Hindlimb muscle (tissue), 1 donor: ENCODE data around the gene UTP11. TPM values are rescaled to one million over a fixed set of nuclear protein-coding genes. Genes with fewer than 3 reads are reported as not detected.

ENCODE experiments used
- DNase-seq: peaks from one replicate; pipeline ENCODE4 v3.0.0-alpha.2; 2013
- polyA plus RNA-seq: library from polyadenylated mRNA; unstranded; fragments of 120-200 nt; gene quantifications from one replicate; pipeline ENCODE4 v1.2.1, GENCODE V29; 2013; ENCODE audit not compliant: insufficient read length

Gene UTP11
- polyA plus RNA-seq, 1 donor: 85.8 TPM

DNA sequence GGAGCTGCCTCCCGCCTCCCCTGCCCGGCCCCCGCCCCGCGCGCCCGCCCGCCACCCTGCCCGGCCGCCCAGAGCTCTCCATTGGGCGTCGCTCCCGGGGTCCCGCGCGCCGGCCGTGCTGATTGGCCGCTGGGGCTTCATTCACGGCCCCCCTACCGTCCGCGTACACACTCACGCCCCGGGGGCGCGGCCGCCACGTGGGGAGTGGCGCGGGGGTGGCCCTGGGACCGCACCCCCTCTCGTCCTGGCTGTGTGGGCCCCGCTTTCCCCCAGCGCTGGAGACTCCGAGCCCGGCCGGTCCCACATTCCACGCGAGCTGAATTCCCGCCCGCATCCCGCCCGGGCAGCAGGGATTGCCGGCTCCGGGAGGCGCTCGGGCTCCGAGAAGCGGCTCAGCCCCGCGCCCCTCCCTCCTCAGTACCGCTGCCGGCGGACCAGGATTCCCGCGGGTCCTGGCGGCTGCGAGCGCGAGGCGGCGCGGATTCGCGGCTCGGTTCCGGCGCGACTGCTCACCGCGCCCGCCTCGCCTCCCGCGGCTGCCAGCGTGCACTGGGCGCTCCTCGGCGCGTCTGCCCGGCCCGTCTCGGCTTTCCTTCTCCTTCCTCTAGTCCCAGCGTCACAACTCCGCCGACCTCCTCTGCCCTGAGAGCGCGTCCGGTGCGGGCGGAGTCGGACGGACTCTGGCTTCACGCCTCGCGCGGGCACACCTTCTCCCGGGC lies 34.5 kb downstream of the UTP11 start:
- peak; percentile 88 for DNase-seq

GRCh38 chr1:38047603-38048141 lies 35.1 kb downstream of the UTP11 start:
- no peak for DNase-seq

GRCh38 chr1:38050397-38051078 lies 38.0 kb downstream of the UTP11 start:
- no peak for DNase-seq

GRCh38 chr1:38051079-38051543 lies 38.6 kb downstream of the UTP11 start:
- no peak for DNase-seq

- DNase-seq: no peak
These were observed 40.3 kb downstream of the UTP11 start for GRCh38 chr1:38052750-38053415.

- no peak for DNase-seq
These were observed 41.0 kb downstream of the UTP11 start for GRCh38 chr1:38053416-38054091.

GRCh38 chr1:38055398-38055797 lies 42.9 kb downstream of the UTP11 start:
- DNase-seq: no peak

DNA sequence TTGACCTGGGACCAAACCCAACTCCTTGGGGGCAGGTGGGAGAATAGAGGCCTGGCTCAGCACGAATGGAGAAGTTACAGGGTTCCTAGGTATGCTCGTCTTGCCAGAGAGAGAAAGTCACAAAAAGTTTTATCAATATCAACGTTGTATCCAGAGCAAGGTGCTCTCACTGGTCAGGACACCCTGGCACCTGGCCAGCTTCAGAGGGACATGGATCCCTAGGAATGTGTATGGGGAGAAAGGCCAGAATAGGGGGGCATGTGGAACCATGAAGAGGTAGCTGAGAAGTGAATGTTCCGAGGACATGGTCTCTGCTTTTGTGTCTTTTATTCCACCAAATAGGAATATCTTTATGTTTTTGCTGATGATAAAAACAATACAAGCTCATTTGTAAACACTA lies 43.4 kb downstream of the UTP11 start:
- no peak for DNase-seq

GRCh38 chr1:38059635-38060250 lies 47.2 kb downstream of the UTP11 start:
- DNase-seq: no peak

DNA sequence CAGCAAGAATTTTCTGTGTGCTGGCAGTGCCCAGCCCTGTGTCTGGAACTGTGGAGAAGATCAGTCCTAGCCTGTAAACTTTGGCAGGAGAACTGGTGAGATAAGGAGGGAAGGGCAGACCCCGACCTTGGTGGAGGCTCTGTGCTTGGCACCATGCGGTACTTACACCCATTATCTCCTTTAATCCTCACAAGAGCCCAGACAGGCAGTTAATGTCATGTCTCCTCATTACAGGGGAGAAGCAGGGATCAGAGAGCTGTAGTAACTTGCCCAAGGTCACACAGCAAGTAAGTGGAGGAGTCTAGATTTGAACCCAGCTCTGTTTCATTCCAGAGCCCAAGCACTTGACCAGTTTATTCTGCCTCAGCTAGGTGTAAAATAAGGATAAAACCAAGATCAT lies 48.0 kb downstream of the UTP11 start:
- no peak for DNase-seq

DNA sequence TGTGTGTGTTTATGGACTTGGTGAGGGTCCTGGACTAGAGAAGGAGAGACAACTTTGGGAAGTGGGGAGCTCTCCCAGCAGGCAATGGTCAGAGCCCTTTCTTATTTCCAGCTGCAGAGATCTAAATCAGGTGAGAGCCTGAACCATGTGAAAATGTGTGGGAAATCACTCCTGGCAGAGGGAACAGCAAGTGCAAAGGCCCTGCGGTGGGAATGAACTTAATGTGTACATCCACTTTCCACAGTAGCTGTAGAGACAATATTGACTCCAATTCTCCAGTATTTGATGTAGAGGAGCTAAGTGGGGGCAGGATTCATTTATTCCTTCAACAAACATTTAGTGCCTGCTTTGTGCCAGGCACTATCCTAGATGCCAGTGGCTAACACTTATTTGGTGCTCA lies 48.8 kb downstream of the UTP11 start:
- DNase-seq: no peak

GRCh38 chr1:38061883-38062328 lies 49.4 kb downstream of the UTP11 start:
- DNase-seq: no peak

DNA sequence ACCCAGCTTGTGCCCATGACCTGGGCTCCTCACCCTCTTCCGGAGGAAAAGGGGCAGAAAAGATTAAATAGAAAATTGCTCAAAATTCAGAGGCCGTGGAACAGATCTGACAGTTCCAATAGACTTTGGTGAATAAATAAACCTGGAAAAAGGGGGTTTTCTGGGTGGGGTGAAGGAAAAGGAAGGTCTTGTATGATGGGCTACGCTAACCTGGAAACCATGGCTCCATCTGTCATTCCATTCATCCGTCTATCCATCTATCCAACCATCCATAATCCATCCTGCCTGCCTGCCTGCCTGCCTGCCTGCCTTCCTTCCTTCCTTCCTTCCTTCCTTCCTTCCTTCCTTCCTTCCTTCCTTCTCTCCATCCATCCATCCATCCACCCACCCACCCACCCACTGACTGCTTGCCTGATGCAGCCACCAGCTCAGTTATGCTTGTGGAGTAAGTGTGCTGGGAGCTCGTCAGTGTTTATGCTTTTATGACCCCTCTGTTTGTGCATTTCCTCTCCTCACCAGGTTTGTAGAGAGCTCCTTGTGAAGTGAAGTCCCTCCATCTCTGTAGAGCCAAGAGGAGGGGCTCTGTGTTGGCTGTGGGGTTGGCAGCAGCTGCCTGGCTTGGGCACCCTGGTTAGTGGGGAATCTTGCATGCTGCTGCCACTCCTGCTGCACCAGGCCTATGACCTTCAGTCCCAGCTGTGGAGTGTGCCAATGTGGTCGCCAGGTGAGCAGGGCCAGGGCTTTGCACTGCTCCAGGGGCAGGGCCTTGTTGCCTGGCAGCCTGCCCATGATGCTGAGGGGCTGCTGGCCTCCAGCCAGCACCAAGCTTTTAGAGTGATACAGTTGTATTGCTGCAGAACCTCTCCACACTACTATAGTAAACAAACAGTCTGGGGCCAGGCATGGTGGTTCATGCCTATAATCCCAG lies 50.1 kb downstream of the UTP11 start:
- no peak for DNase-seq

- DNase-seq: no peak
These were observed 51.1 kb downstream of the UTP11 start for GRCh38 chr1:38063616-38064015.

DNA sequence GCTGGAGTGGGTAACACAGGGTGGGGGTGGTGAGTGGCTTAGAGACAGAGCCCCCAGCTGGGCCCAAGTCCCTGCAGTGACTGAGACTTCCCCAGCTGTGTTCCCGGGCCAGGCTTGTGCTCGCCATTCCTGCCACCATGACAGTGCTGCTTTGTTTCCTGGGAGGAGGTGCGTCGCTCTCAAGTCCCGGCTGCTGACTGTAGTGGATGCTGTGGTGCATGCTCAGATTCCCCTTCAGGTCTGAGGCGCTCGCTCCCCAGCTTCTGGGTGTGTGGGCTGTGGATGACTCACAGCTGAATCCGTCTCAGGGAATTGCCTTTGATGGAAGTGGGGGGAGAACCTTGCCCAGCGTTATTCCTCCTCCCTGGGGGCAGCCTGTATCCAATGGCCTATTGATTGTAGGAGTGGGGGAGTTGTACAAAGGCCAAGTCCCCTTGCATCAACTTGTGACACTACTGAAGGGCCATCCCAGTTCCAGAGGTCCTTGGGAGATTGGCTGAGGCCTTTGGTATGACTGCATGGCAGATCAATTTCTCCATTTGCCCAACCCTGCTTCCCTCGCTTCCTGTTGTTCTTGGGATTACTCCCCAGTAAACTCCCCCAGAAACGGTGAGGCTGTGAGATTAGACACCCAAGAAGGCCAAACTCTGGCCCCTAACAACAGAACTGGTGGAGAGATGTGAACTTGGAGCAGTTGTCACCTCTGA lies 51.8 kb downstream of the UTP11 start:
- no peak for DNase-seq

DNA sequence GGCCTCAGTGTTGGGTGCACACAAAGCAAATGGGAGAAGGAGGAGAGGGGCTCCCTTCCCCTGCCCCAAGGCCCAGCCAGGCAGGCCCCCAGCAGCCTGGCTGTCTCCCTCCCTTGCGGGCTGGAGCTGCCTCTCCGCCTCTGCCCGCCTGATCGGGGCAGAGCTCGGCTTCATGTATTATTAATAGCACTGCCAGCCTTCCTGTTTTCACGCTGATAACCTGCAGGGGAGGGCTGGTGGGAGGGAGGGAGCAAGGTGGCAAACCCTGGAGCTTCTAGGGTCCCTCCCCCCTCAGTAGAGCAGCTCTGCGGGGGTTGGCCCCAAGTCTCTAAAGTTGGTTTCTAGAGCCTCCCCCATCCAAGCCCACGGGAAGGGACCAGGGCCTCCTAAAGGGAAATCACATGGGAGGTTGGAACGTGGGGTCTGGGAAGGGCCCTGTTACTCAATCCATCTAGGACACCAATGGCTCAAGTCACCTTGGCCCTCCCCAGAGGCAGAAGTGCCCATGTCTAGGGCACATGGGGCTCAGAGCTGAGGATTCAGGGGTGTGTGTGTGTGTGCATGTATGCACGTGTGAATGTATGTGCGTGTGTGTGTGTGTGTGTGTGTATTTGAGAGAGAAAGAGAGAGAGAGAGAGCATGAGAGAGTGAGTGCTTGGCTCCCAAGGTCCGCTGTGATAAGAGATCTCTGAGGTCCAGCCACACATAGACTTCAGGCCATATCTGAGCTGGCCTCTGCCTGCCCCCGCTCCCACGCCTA lies 55.9 kb downstream of the UTP11 start:
- DNase-seq: no peak

DNA sequence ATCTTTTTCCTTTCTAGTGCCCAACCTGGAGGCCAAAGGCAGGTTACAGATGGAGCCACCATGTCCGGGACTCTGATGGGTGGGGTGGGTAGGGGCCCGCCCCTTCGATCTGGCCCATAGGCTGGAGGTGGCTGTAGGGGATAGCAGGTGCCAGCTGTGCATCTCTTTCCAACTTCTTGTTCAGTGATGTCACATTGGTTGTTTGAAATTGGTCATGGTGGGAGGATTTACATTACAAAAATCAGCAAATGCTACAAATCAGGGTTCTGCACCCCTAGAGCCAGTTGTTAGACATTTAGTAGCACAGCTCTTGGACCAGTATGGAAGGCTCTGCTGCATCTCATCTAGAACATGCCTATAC lies 56.4 kb downstream of the UTP11 start:
- no peak for DNase-seq

GRCh38 chr1:38071312-38072256 lies 59.0 kb downstream of the UTP11 start:
- no peak for DNase-seq

GRCh38 chr1:38072858-38073257 lies 60.3 kb downstream of the UTP11 start:
- no peak for DNase-seq
